ENCODE data around the gene ERLEC1. TPM values are rescaled to one million over a fixed set of nuclear protein-coding genes. Genes with fewer than 3 reads are reported as not detected.

Gene ERLEC1
- total and polyA plus RNA-seq, 2 of the 4 experiments (the other 2 are of a cell fraction) = 40.3 to 53.4 TPM

- Histone ChIP-seq H3K23ac (ENCODE audit: low read depth, low read length) (no peak overlapping the region), H3K56ac (ENCODE audit: extremely low read depth, insufficient read depth, low read length) (no peak overlapping the region), H2AK9ac (replicated peaks; ENCODE audit: low read depth, low read length, poor library complexity) (no peak overlapping the region), H4K8ac (ENCODE audit: low read depth in 2 of 2, low read length in 2 of 2) (no peak overlapping the region), H3K79me1 (ENCODE audit: low read depth in 1 of 2, low read length in 2 of 2) (peaks cover 2 to 7% of the 10 kb centered on the region in 2 experiments), H3K4me3 (ENCODE audit: insufficient read depth, low read depth, low read length) (no peak overlapping the region), H3K4ac (ENCODE audit: low read depth, low read length) (no peak overlapping the region), H4K20me1 (ENCODE audit: insufficient read depth, low read length) (no peaks in the 10 kb centered on the region), H2AK5ac (ENCODE audit: low read depth, low read length) (no peak overlapping the region), H3K4me2 (ENCODE audit: low read depth, low read length) (no peak overlapping the region), H2BK5ac (ENCODE audit: low read depth, low read length, poor library complexity, severe bottlenecking) (no peak overlapping the region), H3K18ac (ENCODE audit: low read depth, low read length) (no peak overlapping the region), H4K5ac (ENCODE audit: low read depth, low read length) (no peak overlapping the region), H3K27me3 (ENCODE audit: control insufficient read depth, insufficient read depth, low read length) (no peaks in the 10 kb centered on the region), H4K91ac (ENCODE audit: insufficient read depth, low read depth, low read length) (no peak overlapping the region), H3K9me1 (ENCODE audit: insufficient read depth, low read length) (peaks cover 3% of the 10 kb centered on the region; the same call in 1 of the 2 replicates), H3K14ac (replicated peaks; ENCODE audit: low read depth, low read length) (no peak overlapping the region), H3K36me3 (ENCODE audit: control insufficient read depth, insufficient read depth, low read length) (no peaks in the 10 kb centered on the region; the same call in 1 of the 2 replicates), H2BK15ac (ENCODE audit: low read depth, low read length) (no peak overlapping the region), H3K27ac (ENCODE audit: insufficient read depth, low read length) (no peak overlapping the region), H3K9me3 (ENCODE audit: control insufficient read depth, insufficient read depth, low read length) (no peaks in the 10 kb centered on the region), H3K9ac (ENCODE audit: low read depth, low read length) (no peak overlapping the region), H2AFZ (replicated peaks; ENCODE audit: low read length, poor library complexity) (no peak overlapping the region), H2BK20ac (ENCODE audit: low read depth, low read length) (no peak overlapping the region), H2BK120ac (ENCODE audit: low read depth, low read length) (no peak overlapping the region), H3K4me1 (ENCODE audit: control insufficient read depth, insufficient read depth, low read length) (no peaks in the 10 kb centered on the region)
- ATAC-seq (ENCODE audit: low read depth) = no peak
- no TSS peak for BruUV-seq (replicated peaks)
- ChIA-PET POLR2A (ENCODE audit: unreplicated experiment) (no interaction called here), CTCF (no interaction called here)
- dilution Hi-C loops (cut with HindIII; ENCODE audit: low sequenced_read_pairs, unreplicated experiment) (no loop called here), intact Hi-C loops (cut with micrococcal nuclease) (no loop called here), in situ Hi-C loops (cut with MboI; ENCODE audit: low sequenced_read_pairs) (no loop called here)
- WGBS, 2 experiments (ENCODE audit: extremely low coverage in 2 of 2, insufficient read length in 1 of 2) = no CpG with 5 or more reads among the region's 2 CpGs
- TF ChIP-seq USF2 (IDR thresholded peaks at IDR 0.05; ENCODE audit: low read depth, low read length) = no peak
- TF ChIP-seq RCOR1 (IDR thresholded peaks at IDR 0.05; ENCODE audit: insufficient replicate concordance, low read length) = no peak
- TF ChIP-seq FOS (IDR thresholded peaks at IDR 0.05; ENCODE audit: low read depth, low read length) = no peak
- no peak for TF ChIP-seq CHD1 (IDR thresholded peaks at IDR 0.05; ENCODE audit: low read depth, low read length)
- TF ChIP-seq, protein P1, sequence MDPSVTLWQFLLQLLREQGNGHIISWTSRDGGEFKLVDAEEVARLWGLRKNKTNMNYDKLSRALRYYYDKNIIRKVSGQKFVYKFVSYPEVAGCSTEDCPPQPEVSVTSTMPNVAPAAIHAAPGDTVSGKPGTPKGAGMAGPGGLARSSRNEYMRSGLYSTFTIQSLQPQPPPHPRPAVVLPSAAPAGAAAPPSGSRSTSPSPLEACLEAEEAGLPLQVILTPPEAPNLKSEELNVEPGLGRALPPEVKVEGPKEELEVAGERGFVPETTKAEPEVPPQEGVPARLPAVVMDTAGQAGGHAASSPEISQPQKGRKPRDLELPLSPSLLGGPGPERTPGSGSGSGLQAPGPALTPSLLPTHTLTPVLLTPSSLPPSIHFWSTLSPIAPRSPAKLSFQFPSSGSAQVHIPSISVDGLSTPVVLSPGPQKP (IDR thresholded peaks at IDR 0.05; ENCODE audit: borderline replicate concordance, low read depth, low read length) = no peak
- TF ChIP-seq MXI1 (IDR thresholded peaks at IDR 0.05; ENCODE audit: borderline replicate concordance, low read depth, low read length) = no peak
- TF ChIP-seq, protein P2, sequence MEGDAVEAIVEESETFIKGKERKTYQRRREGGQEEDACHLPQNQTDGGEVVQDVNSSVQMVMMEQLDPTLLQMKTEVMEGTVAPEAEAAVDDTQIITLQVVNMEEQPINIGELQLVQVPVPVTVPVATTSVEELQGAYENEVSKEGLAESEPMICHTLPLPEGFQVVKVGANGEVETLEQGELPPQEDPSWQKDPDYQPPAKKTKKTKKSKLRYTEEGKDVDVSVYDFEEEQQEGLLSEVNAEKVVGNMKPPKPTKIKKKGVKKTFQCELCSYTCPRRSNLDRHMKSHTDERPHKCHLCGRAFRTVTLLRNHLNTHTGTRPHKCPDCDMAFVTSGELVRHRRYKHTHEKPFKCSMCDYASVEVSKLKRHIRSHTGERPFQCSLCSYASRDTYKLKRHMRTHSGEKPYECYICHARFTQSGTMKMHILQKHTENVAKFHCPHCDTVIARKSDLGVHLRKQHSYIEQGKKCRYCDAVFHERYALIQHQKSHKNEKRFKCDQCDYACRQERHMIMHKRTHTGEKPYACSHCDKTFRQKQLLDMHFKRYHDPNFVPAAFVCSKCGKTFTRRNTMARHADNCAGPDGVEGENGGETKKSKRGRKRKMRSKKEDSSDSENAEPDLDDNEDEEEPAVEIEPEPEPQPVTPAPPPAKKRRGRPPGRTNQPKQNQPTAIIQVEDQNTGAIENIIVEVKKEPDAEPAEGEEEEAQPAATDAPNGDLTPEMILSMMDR (conservative IDR thresholded peaks at IDR 0.05; ENCODE audit: low read depth, low read length) = no peak
- no peak for TF ChIP-seq SMC3 (IDR thresholded peaks at IDR 0.05; ENCODE audit: low read depth, low read length)
- no peak for TF ChIP-seq MAFK (IDR thresholded peaks at IDR 0.05; ENCODE audit: low read depth, low read length)
- TF ChIP-seq POLR2A (IDR thresholded peaks at IDR 0.05; ENCODE audit: low read depth, low read length) = no peak
- TF ChIP-seq CEBPB (IDR thresholded peaks at IDR 0.05; ENCODE audit: low read depth, low read length) = no peak
- no peak for DNase-seq
Observed at GRCh38 chr2:53848062-53848461, 61.2 kb downstream of the ERLEC1 start.
